IMR-90 (cell line): Measurements from ENCODE around the gene DGKE. TPM values are rescaled to one million over a fixed set of nuclear protein-coding genes. Genes with fewer than 3 reads are reported as not detected.

Source experiments
- ATAC-seq: fragments of 200-7000 bp; cut with Tn5 transposase; 2 replicates; pipeline ENCODE4 v1.9.1; 2020; ENCODE audit warnings: low read depth, mild to moderate bottlenecking, moderate library complexity
- BruUV-seq: library from RNA; stranded (reverse); fragments of 400-500 nt; replicated peaks from 2 replicates; lab custom pipeline; 2021; lab: Mats Ljungman, UMichigan
- CTCF ChIA-PET: fragments of 300-600 bp; formaldehyde crosslinking; extraction: SDS; loops from one replicate; lab custom pipeline; 2021; ENCODE audit warnings: antibody characterized with exemption; lab: Yijun Ruan, JAX
- POLR2A ChIA-PET: fragments of 300-600 bp; sonication (Branson Sonifier 250); formaldehyde crosslinking; loops from one replicate; lab custom pipeline; 2022; ENCODE audit warnings: antibody characterized with exemption; ENCODE audit not compliant: unreplicated experiment; lab: Charles Lee
- DNase-seq: peaks from one replicate; pipeline ENCODE4 v3.0.0; 2013
- H2AFZ ChIP-seq: replicated peaks from 2 replicates; pipeline ENCODE3; 2013; ENCODE audit warnings: low read length, mild to moderate bottlenecking; ENCODE audit not compliant: poor library complexity
- H2AK5ac ChIP-seq: 2 replicates; pipeline ENCODE4 v1.6.1; 2013; ENCODE audit warnings: low read depth, low read length, inconsistent platforms
- H2AK9ac ChIP-seq: replicated peaks from 2 replicates; pipeline ENCODE3; 2013; ENCODE audit warnings: mild to moderate bottlenecking, low read depth, low read length, moderate library complexity; ENCODE audit not compliant: poor library complexity
- H2BK120ac ChIP-seq: 2 replicates; pipeline ENCODE4 v1.6.1; 2013; ENCODE audit warnings: low read depth, low read length, inconsistent platforms
- H2BK15ac ChIP-seq: 3 replicates; pipeline ENCODE4 v1.6.1; 2013; ENCODE audit warnings: low read depth, low read length, inconsistent platforms
- H2BK20ac ChIP-seq: 2 replicates; pipeline ENCODE4 v1.6.1; 2013; ENCODE audit warnings: low read depth, mild to moderate bottlenecking, inconsistent platforms, low read length, moderate library complexity
- H2BK5ac ChIP-seq: 2 replicates; pipeline ENCODE4 v1.6.1; 2013; ENCODE audit warnings: mild to moderate bottlenecking, low read depth, low read length, inconsistent platforms; ENCODE audit not compliant: poor library complexity, severe bottlenecking
- H3K14ac ChIP-seq: replicated peaks from 2 replicates; pipeline ENCODE4 v1.6.1; 2013; ENCODE audit warnings: low read depth, low read length, inconsistent platforms
- H3K18ac ChIP-seq: 2 replicates; pipeline ENCODE4 v1.6.1; 2013; ENCODE audit warnings: low read depth, low read length, control low read depth
- H3K23ac ChIP-seq: 2 replicates; pipeline ENCODE4 v1.6.1; 2013; ENCODE audit warnings: low read depth, low read length, inconsistent platforms
- H3K27ac ChIP-seq: 2 replicates; pipeline ENCODE4 v1.5.1; 2013; ENCODE audit warnings: mild to moderate bottlenecking, control low read depth, low read length; ENCODE audit not compliant: insufficient read depth
- H3K27me3 ChIP-seq: 2 replicates; pipeline ENCODE4 v1.6.1; 2013; ENCODE audit warnings: low read length; ENCODE audit not compliant: control insufficient read depth, insufficient read depth
- H3K36me3 ChIP-seq: 2 replicates; pipeline ENCODE4 v1.6.1; 2013; ENCODE audit warnings: low read length, mixed read lengths; ENCODE audit not compliant: control insufficient read depth, insufficient read depth
- H3K4ac ChIP-seq: 2 replicates; pipeline ENCODE4 v1.6.1; 2013; ENCODE audit warnings: low read depth, low read length, inconsistent platforms
- H3K4me1 ChIP-seq: 2 replicates; pipeline ENCODE4 v1.6.1; 2013; ENCODE audit warnings: low read length, mixed read lengths; ENCODE audit not compliant: control insufficient read depth, insufficient read depth
- H3K4me2 ChIP-seq: 2 replicates; pipeline ENCODE4 v1.6.1; 2013; ENCODE audit warnings: low read depth, mild to moderate bottlenecking, control low read depth, low read length, moderate library complexity
- H3K4me3 ChIP-seq: 2 replicates; pipeline ENCODE4 v1.5.1; 2013; ENCODE audit warnings: low read depth, mild to moderate bottlenecking, control low read depth, low read length, moderate library complexity; ENCODE audit not compliant: insufficient read depth
- H3K56ac ChIP-seq: 2 replicates; pipeline ENCODE4 v1.6.1; 2013; ENCODE audit warnings: low read length, inconsistent platforms; ENCODE audit not compliant: insufficient read depth; ENCODE audit errors: extremely low read depth
- H3K79me1 ChIP-seq, 2 experiments: 2 replicates each; pipeline ENCODE4 v1.6.1; 2013; ENCODE audit warnings: low read length in 2 of 2, inconsistent platforms in 1 of 2, low read depth in 1 of 2
- H3K9ac ChIP-seq: 2 replicates; pipeline ENCODE4 v1.6.1; 2013; ENCODE audit warnings: low read depth, low read length, control low read depth
- H3K9me1 ChIP-seq: 2 replicates; pipeline ENCODE4 v1.6.1; 2013; ENCODE audit warnings: low read length, inconsistent platforms; ENCODE audit not compliant: insufficient read depth
- H3K9me3 ChIP-seq: 2 replicates; pipeline ENCODE4 v1.6.1; 2013; ENCODE audit warnings: low read length; ENCODE audit not compliant: control insufficient read depth, insufficient read depth
- H4K20me1 ChIP-seq: 2 replicates; pipeline ENCODE4 v1.6.1; 2013; ENCODE audit warnings: low read length, inconsistent platforms; ENCODE audit not compliant: insufficient read depth
- H4K5ac ChIP-seq: 2 replicates; pipeline ENCODE4 v1.6.1; 2013; ENCODE audit warnings: mild to moderate bottlenecking, low read depth, low read length, control low read depth
- H4K8ac ChIP-seq, 2 experiments: 2 replicates each; pipeline ENCODE4 v1.6.1; 2013; ENCODE audit warnings: low read depth in 2 of 2, low read length in 2 of 2, control low read depth in 1 of 2, inconsistent platforms in 1 of 2
- H4K91ac ChIP-seq: 2 replicates; pipeline ENCODE4 v1.6.1; 2013; ENCODE audit warnings: low read depth, low read length, inconsistent platforms; ENCODE audit not compliant: insufficient read depth
- BHLHE40 ChIP-seq: fragments of 150-350 bp; IDR thresholded peaks from 2 replicates; pipeline ENCODE4 v1.6.1; 2016; ENCODE audit warnings: mild to moderate bottlenecking, low read depth, low read length
- CEBPB ChIP-seq: IDR thresholded peaks from 2 replicates; pipeline ENCODE4 v1.6.1; 2012; ENCODE audit warnings: low read depth, low read length, improper control_type of control experiment
- CHD1 ChIP-seq: IDR thresholded peaks from 2 replicates; pipeline ENCODE4 v1.6.1; 2012; ENCODE audit warnings: low read depth, low read length, improper control_type of control experiment
- FOS ChIP-seq: fragments of 150-350 bp; IDR thresholded peaks from 2 replicates; pipeline ENCODE4 v1.6.1; 2016; ENCODE audit warnings: low read depth, low read length
- MAFK ChIP-seq: IDR thresholded peaks from 2 replicates; pipeline ENCODE4 v1.6.1; 2012; ENCODE audit warnings: low read depth, low read length, improper control_type of control experiment
- MXI1 ChIP-seq: IDR thresholded peaks from 2 replicates; pipeline ENCODE4 v1.6.1; 2012; ENCODE audit warnings: low read depth, mild to moderate bottlenecking, low read length, moderate library complexity, borderline replicate concordance
- NFE2L2 ChIP-seq: fragments of 150-350 bp; IDR thresholded peaks from 2 replicates; pipeline ENCODE4 v1.6.1; 2016; ENCODE audit warnings: low read depth, mild to moderate bottlenecking, low read length
- POLR2A ChIP-seq: IDR thresholded peaks from 2 replicates; pipeline ENCODE4 v1.6.1; 2012; ENCODE audit warnings: mild to moderate bottlenecking, low read depth, low read length
- RAD21 ChIP-seq: IDR thresholded peaks from 2 replicates; pipeline ENCODE4 v1.6.1; 2012; ENCODE audit warnings: low read length, improper control_type of control experiment
- RCOR1 ChIP-seq: IDR thresholded peaks from 2 replicates; pipeline ENCODE4 v1.6.1; 2012; ENCODE audit warnings: mild to moderate bottlenecking, low read length, improper control_type of control experiment; ENCODE audit not compliant: insufficient replicate concordance
- RFX5 ChIP-seq: IDR thresholded peaks from 2 replicates; pipeline ENCODE4 v1.8.0; 2012; ENCODE audit warnings: low read depth, mild to moderate bottlenecking, low read length, moderate library complexity
- SMC3 ChIP-seq: fragments of 150-350 bp; IDR thresholded peaks from 2 replicates; pipeline ENCODE4 v1.6.1; 2016; ENCODE audit warnings: low read depth, mild to moderate bottlenecking, antibody characterized with exemption, low read length, moderate library complexity
- WGBS, 2 experiments: methylation state at CpG; one replicate each; pipeline versions ENCODE4 v1.1.5 to v1.1.7; 2013; ENCODE audit warnings: missing lambda C conversion rate in 2 of 2; ENCODE audit not compliant: insufficient read length in 1 of 2; ENCODE audit errors: extremely low coverage in 2 of 2; 5-methylcytosine and 5-hydroxymethylcytosine counted together
- dilution Hi-C: fragments of 300-500 bp; cut with HindIII; formaldehyde crosslinking; loops from one replicate; pipeline ENCODE4 v1.14.3; 2018; ENCODE audit warnings: low sequenced_read_pairs; ENCODE audit not compliant: unreplicated experiment
- in situ Hi-C: fragments of 300-500 bp; cut with MboI; formaldehyde crosslinking; loops from 3 replicates; pipeline ENCODE4 v1.14.3; 2019; ENCODE audit warnings: low sequenced_read_pairs, inconsistent platforms, mixed read lengths
- intact Hi-C: fragments of 100-400 bp; cut with micrococcal nuclease; formaldehyde crosslinking; loops from 2 replicates; pipeline ENCODE4 v1.10.0; 2022
- polyA plus RNA-seq, 3 experiments: library from polyadenylated mRNA; depleted of rRNA; stranded (reverse); fragments of >200 nt; gene quantifications; 2 replicates each; pipeline ENCODE4 v1.2.3, GENCODE V29; 2012; ENCODE audit warnings: low replicate concordance in 1 of 3
- total RNA-seq: library from RNA; depleted of rRNA; stranded (reverse); fragments of >200 nt; gene quantifications from 2 replicates; pipeline ENCODE4 v1.2.3, GENCODE V29; 2012
- TF ChIP-seq, protein P1 (sequence below): fragments of 150-350 bp; IDR thresholded peaks from 2 replicates; pipeline ENCODE4 v1.6.1; 2016; ENCODE audit warnings: low read depth, mild to moderate bottlenecking, low read length, moderate library complexity, borderline replicate concordance
- TF ChIP-seq, protein P2 (sequence below): fragments of 150-350 bp; IDR thresholded peaks from 2 replicates; pipeline ENCODE4 v1.6.1; 2017; ENCODE audit warnings: mild to moderate bottlenecking, antibody characterized with exemption, low read length, low read depth
- TF ChIP-seq, protein P3 (sequence below): conservative IDR thresholded peaks from 2 replicates; pipeline ENCODE4 v1.5.1; 2012; ENCODE audit warnings: mild to moderate bottlenecking, low read depth, low read length, improper control_type of control experiment

The DGKE gene
- total and polyA plus RNA-seq, 2 of the 4 experiments (the other 2 are of a cell fraction), result 3.9 to 5.0 TPM

DNA sequence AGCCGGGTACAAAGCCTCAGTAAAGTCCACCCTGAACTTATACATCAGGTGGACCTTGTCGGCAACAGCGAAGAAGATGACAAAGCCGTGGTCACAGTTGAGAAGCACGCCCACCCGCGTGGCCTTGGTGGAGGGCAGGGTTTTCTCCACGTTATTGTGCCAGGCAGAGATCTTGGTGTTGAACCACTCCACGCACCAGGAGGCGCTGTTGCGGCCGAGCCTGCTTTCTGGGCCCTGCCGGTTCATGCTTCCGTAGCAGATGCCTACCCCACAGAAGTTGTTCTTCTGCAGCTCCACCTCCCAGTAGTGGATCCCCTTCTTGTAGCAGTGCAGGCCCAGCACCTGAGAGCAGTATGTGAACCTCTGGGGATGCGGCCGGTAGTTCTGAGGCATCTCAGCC, 57.8 kb downstream of the DGKE start (continued):
- peak; percentile 41 for TF ChIP-seq SMC3
- no peak for TF ChIP-seq NFE2L2
- no peak for TF ChIP-seq FOS

DNA sequence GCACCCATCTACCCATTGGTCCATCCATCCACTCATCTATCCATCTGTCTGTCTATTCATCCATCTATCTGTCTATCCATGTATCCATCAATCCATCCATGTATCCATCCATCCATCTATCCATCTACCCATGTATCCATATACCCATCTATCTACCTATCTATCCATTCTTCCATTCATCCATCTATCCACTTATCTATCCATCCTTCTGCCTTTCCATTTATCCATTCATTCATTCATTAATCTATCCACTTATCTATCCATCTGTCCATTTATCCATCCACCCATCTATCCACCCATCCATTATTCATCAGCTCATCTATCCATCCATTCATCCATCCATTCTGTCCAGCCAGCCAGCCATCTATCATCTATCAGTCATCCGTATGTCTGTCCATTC, 58.4 kb downstream of the DGKE start:
- no peak overlapping the region for H3K4me2 ChIP-seq
- H2AK5ac ChIP-seq, result no peak overlapping the region
- no peak overlapping the region for H3K56ac ChIP-seq
- no peak overlapping the region for H3K18ac ChIP-seq
- H4K91ac ChIP-seq, result no peak overlapping the region
- no peaks in the 10 kb centered on the region for H4K20me1 ChIP-seq
- H2AFZ ChIP-seq, result no peak overlapping the region
- POLR2A ChIA-PET, result no interaction called here
- no peak overlapping the region for H3K23ac ChIP-seq
- no peak overlapping the region for H2AK9ac ChIP-seq
- H3K14ac ChIP-seq, result no peak overlapping the region
- no peak overlapping the region for H2BK120ac ChIP-seq
- no peak overlapping the region for H3K4ac ChIP-seq
- WGBS, 2 experiments, result no CpG with 5 or more reads among the region's 1 CpG
- no peak overlapping the region for H3K9ac ChIP-seq
- peaks cover 3% of the 10 kb centered on the region; the same call in 1 of the 2 replicates for H3K9me3 ChIP-seq
- no peak for DNase-seq
- H3K27me3 ChIP-seq, result no peaks in the 10 kb centered on the region
- ATAC-seq, result no peak
- CTCF ChIA-PET, result no interaction called here
- no peak overlapping the region for H4K5ac ChIP-seq
- in situ Hi-C loops (no loop called here), dilution Hi-C loops (no loop called here), intact Hi-C loops (no loop called here)
- peaks cover 0 to 5% of the 10 kb centered on the region in 2 experiments; a peak in 2 of 4 replicates for H3K79me1 ChIP-seq
- H3K4me3 ChIP-seq, result no peak overlapping the region
- no TSS peak for BruUV-seq
- peaks cover 62% of the 10 kb centered on the region for H3K36me3 ChIP-seq
- no peak overlapping the region for H2BK20ac ChIP-seq
- H3K27ac ChIP-seq, result no peak overlapping the region
- H3K4me1 ChIP-seq, result no peaks in the 10 kb centered on the region
- H2BK15ac ChIP-seq, result no peak overlapping the region
- peaks cover 5% of the 10 kb centered on the region; the same call in 1 of the 2 replicates for H3K9me1 ChIP-seq
- H4K8ac ChIP-seq, result no peak overlapping the region
- no peak overlapping the region for H2BK5ac ChIP-seq
- TF ChIP-seq MXI1 (no peak), BHLHE40 (no peak), CHD1 (no peak), FOS (no peak), MAFK (no peak), NFE2L2 (no peak), CEBPB (no peak), RAD21 (no peak), RCOR1 (no peak), POLR2A (no peak), SMC3 (no peak), RFX5 (no peak)
- TF ChIP-seq, protein P1, sequence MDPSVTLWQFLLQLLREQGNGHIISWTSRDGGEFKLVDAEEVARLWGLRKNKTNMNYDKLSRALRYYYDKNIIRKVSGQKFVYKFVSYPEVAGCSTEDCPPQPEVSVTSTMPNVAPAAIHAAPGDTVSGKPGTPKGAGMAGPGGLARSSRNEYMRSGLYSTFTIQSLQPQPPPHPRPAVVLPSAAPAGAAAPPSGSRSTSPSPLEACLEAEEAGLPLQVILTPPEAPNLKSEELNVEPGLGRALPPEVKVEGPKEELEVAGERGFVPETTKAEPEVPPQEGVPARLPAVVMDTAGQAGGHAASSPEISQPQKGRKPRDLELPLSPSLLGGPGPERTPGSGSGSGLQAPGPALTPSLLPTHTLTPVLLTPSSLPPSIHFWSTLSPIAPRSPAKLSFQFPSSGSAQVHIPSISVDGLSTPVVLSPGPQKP, result no peak
- TF ChIP-seq, protein P2, sequence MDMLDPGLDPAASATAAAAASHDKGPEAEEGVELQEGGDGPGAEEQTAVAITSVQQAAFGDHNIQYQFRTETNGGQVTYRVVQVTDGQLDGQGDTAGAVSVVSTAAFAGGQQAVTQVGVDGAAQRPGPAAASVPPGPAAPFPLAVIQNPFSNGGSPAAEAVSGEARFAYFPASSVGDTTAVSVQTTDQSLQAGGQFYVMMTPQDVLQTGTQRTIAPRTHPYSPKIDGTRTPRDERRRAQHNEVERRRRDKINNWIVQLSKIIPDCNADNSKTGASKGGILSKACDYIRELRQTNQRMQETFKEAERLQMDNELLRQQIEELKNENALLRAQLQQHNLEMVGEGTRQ, result no peak
- TF ChIP-seq, protein P3, sequence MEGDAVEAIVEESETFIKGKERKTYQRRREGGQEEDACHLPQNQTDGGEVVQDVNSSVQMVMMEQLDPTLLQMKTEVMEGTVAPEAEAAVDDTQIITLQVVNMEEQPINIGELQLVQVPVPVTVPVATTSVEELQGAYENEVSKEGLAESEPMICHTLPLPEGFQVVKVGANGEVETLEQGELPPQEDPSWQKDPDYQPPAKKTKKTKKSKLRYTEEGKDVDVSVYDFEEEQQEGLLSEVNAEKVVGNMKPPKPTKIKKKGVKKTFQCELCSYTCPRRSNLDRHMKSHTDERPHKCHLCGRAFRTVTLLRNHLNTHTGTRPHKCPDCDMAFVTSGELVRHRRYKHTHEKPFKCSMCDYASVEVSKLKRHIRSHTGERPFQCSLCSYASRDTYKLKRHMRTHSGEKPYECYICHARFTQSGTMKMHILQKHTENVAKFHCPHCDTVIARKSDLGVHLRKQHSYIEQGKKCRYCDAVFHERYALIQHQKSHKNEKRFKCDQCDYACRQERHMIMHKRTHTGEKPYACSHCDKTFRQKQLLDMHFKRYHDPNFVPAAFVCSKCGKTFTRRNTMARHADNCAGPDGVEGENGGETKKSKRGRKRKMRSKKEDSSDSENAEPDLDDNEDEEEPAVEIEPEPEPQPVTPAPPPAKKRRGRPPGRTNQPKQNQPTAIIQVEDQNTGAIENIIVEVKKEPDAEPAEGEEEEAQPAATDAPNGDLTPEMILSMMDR, result no peak
